ENCODE measurements around the gene KIAA1217.

- TF ChIP-seq POLR2A (IDR thresholded peaks at IDR 0.05) (no peak), CTCF (IDR thresholded peaks at IDR 0.05) (no peak)
Observed at GRCh38 chr10:24208661-24209431, at the start of gene KIAA1217.

Data from lower leg skin (tissue), 3 donors.